ENCODE measurements around the gene ECT2L. TPM values are rescaled to one million over a fixed set of nuclear protein-coding genes. Genes with fewer than 3 reads are reported as not detected.

ECT2L gene
- total and polyA plus RNA-seq, 4 donors = under 0.01 to 0.32 TPM; not detected in 2

- Histone ChIP-seq H3K4me1 (ENCODE audit: control insufficient read depth in 4 of 4, insufficient read depth in 4 of 4, low read length in 3 of 4) (no peaks in the 10 kb centered on the region), H3K4me3 (ENCODE audit: low read depth in 1 of 3, low read length in 3 of 3) (no peak overlapping the region), H3K9me3 (ENCODE audit: control insufficient read depth in 4 of 4, low read length in 3 of 4) (no peaks in the 10 kb centered on the region), H3K9ac (ENCODE audit: low read depth in 1 of 2, low read length in 2 of 2) (no peak overlapping the region), H3K27ac (ENCODE audit: low read depth in 1 of 2, low read length in 2 of 2) (no peak overlapping the region), H3K36me3 (ENCODE audit: control insufficient read depth in 4 of 4, insufficient read depth in 3 of 4, low read depth in 1 of 4, low read length in 3 of 4) (no peaks in the 10 kb centered on the region), H3K27me3 (ENCODE audit: control insufficient read depth in 4 of 4, insufficient read depth in 4 of 4, low read length in 3 of 4) (no peaks in the 10 kb centered on the region)
- WGBS = 88% methylated on average over 9 of the region's 9 CpGs
- TF ChIP-seq SP1 (IDR thresholded peaks at IDR 0.05) (no peak), MAX (IDR thresholded peaks at IDR 0.05) (no peak), FOXA1 (IDR thresholded peaks at IDR 0.05) (no peak), JUND (IDR thresholded peaks at IDR 0.05) (no peak), REST (IDR thresholded peaks at IDR 0.05) (no peak), CTCF (IDR thresholded peaks at IDR 0.05; ENCODE audit: low read depth, low read length, missing input control) (no peak), YY1 (IDR thresholded peaks at IDR 0.05) (no peak), HNF4A (conservative IDR thresholded peaks at IDR 0.05) (no peak), NR2F2 (IDR thresholded peaks at IDR 0.05) (no peak), ZBTB33 (IDR thresholded peaks at IDR 0.05) (no peak), RXRA (IDR thresholded peaks at IDR 0.05) (no peak)
- DNase-seq (ENCODE audit: low spot score) = no peak
Observed at GRCh38 chr6:138805016-138805765, 9.3 kb downstream of the ECT2L start.

- Histone ChIP-seq H3K9ac (ENCODE audit: low read depth in 1 of 2, low read length in 2 of 2) (no peak overlapping the region), H3K36me3 (ENCODE audit: control insufficient read depth in 4 of 4, insufficient read depth in 3 of 4, low read depth in 1 of 4, low read length in 3 of 4) (no peaks in the 10 kb centered on the region), H3K27me3 (ENCODE audit: control insufficient read depth in 4 of 4, insufficient read depth in 4 of 4, low read length in 3 of 4) (no peaks in the 10 kb centered on the region), H3K4me1 (ENCODE audit: control insufficient read depth in 4 of 4, insufficient read depth in 4 of 4, low read length in 3 of 4) (no peaks in the 10 kb centered on the region), H3K4me3 (ENCODE audit: low read depth in 1 of 3, low read length in 3 of 3) (no peak overlapping the region), H3K9me3 (ENCODE audit: control insufficient read depth in 4 of 4, low read length in 3 of 4) (no peaks in the 10 kb centered on the region), H3K27ac (ENCODE audit: low read depth in 1 of 2, low read length in 2 of 2) (no peak overlapping the region)
- DNase-seq (ENCODE audit: low spot score) = no peak
- 89% methylated on average over 1 of the region's 1 CpG for WGBS
- TF ChIP-seq NR2F2 (IDR thresholded peaks at IDR 0.05) (no peak), TAF1 (conservative IDR thresholded peaks at IDR 0.05) (no peak), CTCF (IDR thresholded peaks at IDR 0.05; ENCODE audit: low read depth, low read length, missing input control) (no peak), HNF4A (conservative IDR thresholded peaks at IDR 0.05) (no peak), RAD21 (IDR thresholded peaks at IDR 0.05) (no peak), ATF3 (IDR thresholded peaks at IDR 0.05) (no peak), HNF4G (IDR thresholded peaks at IDR 0.05) (no peak), FOXA1 (IDR thresholded peaks at IDR 0.05) (no peak), SP1 (IDR thresholded peaks at IDR 0.05) (no peak), MAX (IDR thresholded peaks at IDR 0.05) (no peak), REST (IDR thresholded peaks at IDR 0.05) (no peak)
Observed at GRCh38 chr6:138806889-138807288, 11.0 kb downstream of the ECT2L start.
